Measurements from ENCODE around the gene LYRM7. TPM values are rescaled to one million over a fixed set of nuclear protein-coding genes. Genes with fewer than 3 reads are reported as not detected.

Gene LYRM7
- total and polyA plus RNA-seq, 10 of the 15 experiments (the other 5 are each of a cell fraction or from before 2014, with no cell fraction given), result 9.2 to 68.8 (median 20.2) TPM

DNA sequence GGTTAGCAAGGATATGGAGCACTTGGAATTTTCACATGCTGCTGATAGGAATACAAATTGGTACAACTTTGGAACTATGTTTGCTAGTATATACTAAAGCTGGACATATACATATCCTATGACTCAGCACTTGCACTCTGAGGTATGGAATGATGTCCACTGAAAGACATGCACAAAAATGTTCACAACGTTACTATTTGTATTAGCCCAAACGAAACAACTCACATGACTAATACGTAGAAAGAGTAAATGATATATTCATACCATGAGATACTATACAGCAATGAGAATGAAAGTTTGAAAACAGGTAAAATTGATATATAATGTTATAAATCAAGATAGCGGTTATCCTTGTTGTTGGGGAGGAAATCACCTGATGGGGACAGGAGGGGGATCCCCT is 47.6 kb downstream of the LYRM7 start:
- H3K9me3 ChIP-seq (replicated peaks; ENCODE audit: control insufficient read depth, insufficient read depth, low read length), result no peaks in the 10 kb centered on the region
- H3K4me3 ChIP-seq, result 0 out of 2 replicates have a peak overlapping the region, but pooled peaks have one; percentile 12
- no TSS peak for BruUV-seq (replicated peaks)
- CTCF ChIA-PET, result interaction anchor here (8.7 kb wide), 1 partner anchor 44 kb away, joined by 65 read pairs; the partner anchor contains the start of gene CDC42SE2
- H3K27me3 ChIP-seq (replicated peaks in 1 of 2; ENCODE audit: control insufficient read depth in 2 of 2, insufficient read depth in 2 of 2, low read length in 1 of 2), result no peaks in the 10 kb centered on the region
- RAD21 ChIA-PET (ENCODE audit: unreplicated experiment), result interaction anchor here (1.2 to 10.4 kb wide), 4 partner anchors 35 to 53 kb away, joined by 4 to 161 read pairs (median 5); partner anchors contain the start of gene HINT1
- FAIRE-seq (no peak), ATAC-seq (peak; percentile 61), DNase-seq (ENCODE audit: low read depth, low spot score) (no peak)
- H4K20me1 ChIP-seq (ENCODE audit: control insufficient read depth, insufficient read depth), result no peaks in the 10 kb centered on the region
- TF ChIP-seq ZNF207 (IDR thresholded peaks at IDR 0.05; ENCODE audit: borderline replicate concordance) (no peak), RUNX3 (IDR thresholded peaks at IDR 0.05; ENCODE audit: low read length) (peak; percentile 23; the same call in 1 of the 2 replicates), JUND (IDR thresholded peaks at IDR 0.05; ENCODE audit: low read depth, low read length) (no peak), IKZF2 (IDR thresholded peaks at IDR 0.05) (0 out of 4 replicates have a peak, but pooled peaks of 1 of the 2 experiments have one; percentile 43), KAT2A (conservative IDR thresholded peaks at IDR 0.05; ENCODE audit: control insufficient read depth, low read depth, low read length) (no peak), IKZF1 (conservative IDR thresholded peaks at IDR 0.05) (peak; percentile 49), FOXK2 (IDR thresholded peaks at IDR 0.05) (no peak), BHLHE40 (IDR thresholded peaks at IDR 0.05; ENCODE audit: borderline replicate concordance in 1 of 2, low read depth in 2 of 2, low read length in 1 of 2) (peak in 1 of 2 experiments; percentile 28; a peak in 1 of 4 replicates), CREB1 (IDR thresholded peaks at IDR 0.05; ENCODE audit: low read depth) (peak; percentile 58; the same call in 1 of the 2 replicates), KLF5 (IDR thresholded peaks at IDR 0.05; ENCODE audit: partially characterized antibody) (no peak), POLR2AphosphoS2 (IDR thresholded peaks at IDR 0.05; ENCODE audit: low read depth, low read length) (0 out of 2 replicates have a peak, but pooled peaks have one; percentile 50), SRF (IDR thresholded peaks at IDR 0.05; ENCODE audit: low read depth in 2 of 2, low read length in 2 of 2) (no peak), DPF2 (IDR thresholded peaks at IDR 0.05) (peak; percentile 28; the same call in 1 of the 2 replicates), JUNB (IDR thresholded peaks at IDR 0.05) (peak; percentile 75)
- TF ChIP-seq, protein P1, sequence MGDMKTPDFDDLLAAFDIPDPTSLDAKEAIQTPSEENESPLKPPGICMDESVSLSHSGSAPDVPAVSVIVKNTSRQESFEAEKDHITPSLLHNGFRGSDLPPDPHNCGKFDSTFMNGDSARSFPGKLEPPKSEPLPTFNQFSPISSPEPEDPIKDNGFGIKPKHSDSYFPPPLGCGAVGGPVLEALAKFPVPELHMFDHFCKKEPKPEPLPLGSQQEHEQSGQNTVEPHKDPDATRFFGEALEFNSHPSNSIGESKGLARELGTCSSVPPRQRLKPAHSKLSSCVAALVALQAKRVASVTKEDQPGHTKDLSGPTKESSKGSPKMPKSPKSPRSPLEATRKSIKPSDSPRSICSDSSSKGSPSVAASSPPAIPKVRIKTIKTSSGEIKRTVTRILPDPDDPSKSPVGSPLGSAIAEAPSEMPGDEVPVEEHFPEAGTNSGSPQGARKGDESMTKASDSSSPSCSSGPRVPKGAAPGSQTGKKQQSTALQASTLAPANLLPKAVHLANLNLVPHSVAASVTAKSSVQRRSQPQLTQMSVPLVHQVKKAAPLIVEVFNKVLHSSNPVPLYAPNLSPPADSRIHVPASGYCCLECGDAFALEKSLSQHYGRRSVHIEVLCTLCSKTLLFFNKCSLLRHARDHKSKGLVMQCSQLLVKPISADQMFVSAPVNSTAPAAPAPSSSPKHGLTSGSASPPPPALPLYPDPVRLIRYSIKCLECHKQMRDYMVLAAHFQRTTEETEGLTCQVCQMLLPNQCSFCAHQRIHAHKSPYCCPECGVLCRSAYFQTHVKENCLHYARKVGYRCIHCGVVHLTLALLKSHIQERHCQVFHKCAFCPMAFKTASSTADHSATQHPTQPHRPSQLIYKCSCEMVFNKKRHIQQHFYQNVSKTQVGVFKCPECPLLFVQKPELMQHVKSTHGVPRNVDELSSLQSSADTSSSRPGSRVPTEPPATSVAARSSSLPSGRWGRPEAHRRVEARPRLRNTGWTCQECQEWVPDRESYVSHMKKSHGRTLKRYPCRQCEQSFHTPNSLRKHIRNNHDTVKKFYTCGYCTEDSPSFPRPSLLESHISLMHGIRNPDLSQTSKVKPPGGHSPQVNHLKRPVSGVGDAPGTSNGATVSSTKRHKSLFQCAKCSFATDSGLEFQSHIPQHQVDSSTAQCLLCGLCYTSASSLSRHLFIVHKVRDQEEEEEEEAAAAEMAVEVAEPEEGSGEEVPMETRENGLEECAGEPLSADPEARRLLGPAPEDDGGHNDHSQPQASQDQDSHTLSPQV (IDR thresholded peaks at IDR 0.05), result no peak
- TF ChIP-seq, protein P2, sequence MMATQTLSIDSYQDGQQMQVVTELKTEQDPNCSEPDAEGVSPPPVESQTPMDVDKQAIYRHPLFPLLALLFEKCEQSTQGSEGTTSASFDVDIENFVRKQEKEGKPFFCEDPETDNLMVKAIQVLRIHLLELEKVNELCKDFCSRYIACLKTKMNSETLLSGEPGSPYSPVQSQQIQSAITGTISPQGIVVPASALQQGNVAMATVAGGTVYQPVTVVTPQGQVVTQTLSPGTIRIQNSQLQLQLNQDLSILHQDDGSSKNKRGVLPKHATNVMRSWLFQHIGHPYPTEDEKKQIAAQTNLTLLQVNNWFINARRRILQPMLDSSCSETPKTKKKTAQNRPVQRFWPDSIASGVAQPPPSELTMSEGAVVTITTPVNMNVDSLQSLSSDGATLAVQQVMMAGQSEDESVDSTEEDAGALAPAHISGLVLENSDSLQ (IDR thresholded peaks at IDR 0.05), result no peak
- TF ChIP-seq, protein P3, sequence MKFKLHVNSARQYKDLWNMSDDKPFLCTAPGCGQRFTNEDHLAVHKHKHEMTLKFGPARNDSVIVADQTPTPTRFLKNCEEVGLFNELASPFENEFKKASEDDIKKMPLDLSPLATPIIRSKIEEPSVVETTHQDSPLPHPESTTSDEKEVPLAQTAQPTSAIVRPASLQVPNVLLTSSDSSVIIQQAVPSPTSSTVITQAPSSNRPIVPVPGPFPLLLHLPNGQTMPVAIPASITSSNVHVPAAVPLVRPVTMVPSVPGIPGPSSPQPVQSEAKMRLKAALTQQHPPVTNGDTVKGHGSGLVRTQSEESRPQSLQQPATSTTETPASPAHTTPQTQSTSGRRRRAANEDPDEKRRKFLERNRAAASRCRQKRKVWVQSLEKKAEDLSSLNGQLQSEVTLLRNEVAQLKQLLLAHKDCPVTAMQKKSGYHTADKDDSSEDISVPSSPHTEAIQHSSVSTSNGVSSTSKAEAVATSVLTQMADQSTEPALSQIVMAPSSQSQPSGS (IDR thresholded peaks at IDR 0.05; ENCODE audit: low read length), result peak; percentile 52; the same call in 1 of the 2 replicates
- peak overlapping the region; percentile 32; the same call in 1 of the 2 replicates for H3K27ac ChIP-seq (ENCODE audit: control insufficient read depth, insufficient read depth)
- SMC1A ChIA-PET (ENCODE audit: uncharacterized antibody, unreplicated experiment), result interaction anchor here (0.6 to 26.7 kb wide), 2 partner anchors 44 to 64 kb away, joined by 3 to 1218 read pairs; partner anchors contain the start of gene CDC42SE2
- POLR2A ChIA-PET, result interaction anchor here (1.0 to 19.3 kb wide), 5 partner anchors 9 to 45 kb away, joined by 3 to 309 read pairs (median 4); partner anchors contain the start of gene CDC42SE2
- H3K9ac ChIP-seq (ENCODE audit: control insufficient read depth, insufficient read depth, low read length), result no peak overlapping the region
- peak overlapping the region; percentile 56 for H3K4me2 ChIP-seq (ENCODE audit: control insufficient read depth, insufficient read depth)
- H3K36me3 ChIP-seq (ENCODE audit: control insufficient read depth in 2 of 2, insufficient read depth in 2 of 2, low read length in 1 of 2), result no peaks in the 10 kb centered on the region
- H3K79me2 ChIP-seq (ENCODE audit: control insufficient read depth, insufficient read depth, low read length), result peaks cover 99% of the 10 kb centered on the region
- intact Hi-C loops (cut with micrococcal nuclease; ENCODE audit: unreplicated experiment) (no loop called here), in situ Hi-C loops (cut with MboI) (no loop called here)
- WGBS (ENCODE audit: insufficient coverage, insufficient replicate concordance, low lambda C conversion rate, missing lambda C conversion rate), result 3% methylated on average over 4 of the region's 4 CpGs
- H3K4me1 ChIP-seq (ENCODE audit: control insufficient read depth, insufficient read depth, low read length), result peaks cover 17% of the 10 kb centered on the region; the same call in 1 of the 2 replicates
- H2AFZ ChIP-seq (ENCODE audit: control insufficient read depth, low read depth, low read length), result no peak overlapping the region
